GM18498 (cell line): ENCODE results near the gene CGN.

ENCODE experiments used
- ATAC-seq: cut with Tn5 transposase; IDR thresholded peaks from one replicate; pipeline ENCODE4 v1.9.1; 2021; ENCODE audit warnings: mild to moderate bottlenecking, moderate library complexity; ENCODE audit not compliant: unreplicated experiment

The CGN gene

DNA sequence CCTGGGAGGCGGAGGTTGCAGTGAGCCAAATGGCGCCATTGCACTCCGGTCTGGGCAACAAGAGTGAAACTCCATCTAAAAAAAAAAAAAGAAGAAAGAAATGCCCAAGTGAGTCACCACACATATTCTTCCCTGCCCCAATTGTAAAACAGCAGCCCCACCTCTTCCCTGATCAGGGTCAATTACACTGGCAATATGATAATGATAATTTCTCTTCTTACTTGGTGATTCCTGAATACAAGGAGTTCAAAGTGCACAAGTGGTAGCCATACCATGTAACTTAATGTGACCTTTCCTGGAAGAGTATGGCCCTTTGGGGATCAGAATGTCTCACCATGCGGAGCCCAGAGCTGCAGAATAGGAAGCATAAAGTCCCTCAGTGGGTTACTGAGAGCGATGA lies 11.8 kb upstream of the CGN start:
- ATAC-seq = no peak

- ATAC-seq = no peak
Measured at GRCh38 chr1:151499930-151500329, 11.3 kb upstream of the CGN start.

- ATAC-seq = no peak
Measured at GRCh38 chr1:151501474-151501873, 9.7 kb upstream of the CGN start.

DNA sequence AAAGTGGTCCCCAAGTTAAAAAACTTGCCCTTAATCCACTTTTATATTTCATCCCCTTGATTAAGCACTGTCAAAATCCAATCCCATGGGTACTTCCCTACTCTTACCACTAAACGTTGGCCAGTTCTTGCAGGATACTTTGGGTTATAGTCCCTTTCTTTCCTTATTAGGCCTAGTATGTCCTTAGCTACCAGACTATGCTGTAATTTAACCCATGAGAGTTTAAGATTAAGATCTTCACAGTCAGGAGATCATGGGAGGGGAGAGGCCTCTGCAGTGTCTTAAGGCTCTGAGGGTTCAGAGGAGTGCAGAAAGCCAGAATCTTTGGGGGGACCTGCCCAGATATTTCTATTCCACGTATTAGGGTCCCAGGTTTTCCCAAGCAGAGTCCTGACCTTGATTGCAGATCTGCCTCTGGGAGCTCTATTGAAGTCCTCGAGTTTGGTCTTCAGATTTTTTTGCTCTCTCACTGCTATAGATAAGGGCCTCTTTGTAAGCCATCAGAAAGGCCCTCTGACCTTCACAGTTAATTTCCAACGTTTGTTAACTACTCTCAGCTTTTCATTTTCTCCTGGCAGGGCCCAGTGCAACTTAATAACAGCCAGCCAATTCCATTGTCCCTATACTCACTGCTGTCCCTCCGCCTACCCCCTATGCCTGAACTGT lies 9.0 kb upstream of the CGN start:
- ATAC-seq = no peak

DNA sequence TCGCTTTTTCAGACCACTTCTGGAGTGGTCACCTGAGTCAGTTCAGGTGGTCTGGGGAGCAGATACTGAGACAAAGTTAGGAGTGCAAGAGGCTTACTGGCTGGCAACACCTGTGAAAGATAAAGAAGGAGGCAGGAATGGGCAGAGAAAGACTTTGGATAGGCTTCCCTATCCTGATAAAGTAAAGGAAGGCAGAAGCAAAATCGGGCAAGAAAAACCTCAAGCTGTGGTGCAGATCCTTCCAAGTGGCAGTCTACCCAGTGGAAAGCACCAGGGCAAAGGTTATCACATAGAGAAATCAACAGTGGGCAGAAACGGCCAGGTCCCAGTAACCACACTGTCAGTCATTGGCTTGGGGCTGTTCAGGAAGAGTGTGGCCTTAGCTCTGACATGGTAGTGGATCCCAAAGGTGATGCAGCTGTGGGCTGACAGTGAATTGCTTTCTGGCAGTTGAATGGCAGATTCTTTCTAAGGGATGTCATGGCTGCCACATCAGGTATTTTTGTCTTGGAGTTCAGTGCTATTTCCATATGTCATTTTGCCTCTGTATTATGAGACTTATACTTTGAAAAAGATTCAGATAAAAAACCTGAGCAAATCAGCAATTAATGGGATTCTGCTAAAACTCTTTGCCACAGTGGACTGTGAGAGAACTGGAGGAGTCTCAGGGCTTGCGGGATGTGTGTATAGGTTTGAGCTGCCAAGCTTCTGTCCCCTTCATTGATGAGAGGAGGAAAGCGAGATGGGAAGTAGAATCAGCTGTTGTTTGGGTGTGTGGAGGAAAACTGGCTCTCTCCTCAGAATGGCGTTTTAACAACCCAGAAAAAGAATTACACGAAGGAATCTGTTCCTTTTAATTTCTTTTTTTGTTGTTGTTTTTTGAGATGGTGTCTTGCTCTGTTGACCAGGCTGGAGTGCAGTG lies 8.1 kb upstream of the CGN start:
- no peak for ATAC-seq

- ATAC-seq = no peak
Measured at GRCh38 chr1:151504252-151504651, 6.9 kb upstream of the CGN start.

DNA sequence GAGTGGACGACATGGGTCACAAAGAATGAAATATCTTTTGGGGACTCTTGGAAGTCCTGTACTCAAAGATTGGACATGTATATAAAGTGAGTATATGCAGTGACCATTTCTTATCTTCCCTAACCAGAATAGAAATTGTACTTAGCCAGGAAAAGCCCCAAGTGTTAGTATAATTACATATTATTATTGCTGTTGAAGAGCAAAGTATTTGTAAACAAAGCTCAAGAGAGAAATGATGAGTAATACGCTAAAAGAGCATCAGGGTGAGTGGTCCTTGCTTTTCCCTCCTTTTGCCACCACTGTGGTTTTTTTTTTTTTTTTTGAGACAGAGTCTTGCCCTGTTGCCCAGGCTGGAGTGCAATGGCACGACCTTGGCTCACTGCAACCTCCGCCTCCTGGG lies 6.4 kb upstream of the CGN start:
- ATAC-seq = no peak

GRCh38 chr1:151508833-151509232 lies 2.4 kb upstream of the CGN start:
- no peak for ATAC-seq

DNA sequence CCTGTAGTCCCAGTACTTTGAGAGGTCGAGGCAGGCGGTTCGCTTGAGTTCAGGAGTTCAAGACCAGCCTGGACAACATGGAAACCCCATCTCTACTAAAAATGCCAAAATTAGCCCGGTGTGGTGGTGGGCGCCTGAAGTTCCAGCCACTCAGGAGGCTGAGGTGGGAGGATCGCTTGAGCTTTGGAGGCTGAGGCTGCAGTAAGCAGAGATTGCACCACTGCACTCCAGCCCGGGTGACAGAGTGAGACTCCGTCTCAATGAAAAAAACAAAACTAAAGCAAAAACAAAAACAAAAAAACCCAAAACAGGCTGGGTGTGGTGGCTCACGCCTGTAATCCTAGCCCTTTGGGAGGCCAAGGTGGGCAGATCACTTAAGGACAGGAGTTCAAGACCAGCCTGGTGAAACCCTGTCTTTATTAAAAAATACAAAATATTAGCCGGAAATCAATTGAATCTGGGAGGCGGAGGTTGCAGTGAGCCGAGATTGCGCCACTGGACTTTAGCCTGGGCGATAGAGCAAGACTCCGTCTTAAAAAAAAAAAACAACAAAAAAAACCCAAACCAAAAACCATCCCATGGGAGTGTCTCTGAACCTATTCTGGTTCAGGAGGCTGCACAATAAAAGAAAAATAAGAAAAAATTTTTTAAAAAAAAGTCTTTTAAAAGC lies 1.7 kb upstream of the CGN start:
- ATAC-seq = no peak

DNA sequence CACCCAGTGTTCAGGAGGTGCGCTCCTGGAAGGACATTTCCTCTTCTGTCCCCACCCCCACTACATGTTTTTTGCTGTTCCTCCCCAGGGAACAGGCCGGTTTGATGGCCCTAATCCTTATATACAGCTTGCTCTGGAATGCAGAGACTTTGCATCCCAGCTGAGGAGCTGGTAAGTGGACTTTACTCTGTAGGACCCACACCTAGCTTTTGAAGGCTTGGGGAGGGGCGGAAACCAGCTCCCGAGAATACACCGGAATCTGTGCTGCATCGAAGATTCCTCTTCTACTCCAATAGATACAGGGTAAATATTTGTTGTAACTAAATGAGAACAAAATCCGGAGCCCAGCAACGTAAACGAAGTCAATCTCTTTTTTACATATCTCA lies 1.2 kb upstream of the CGN start:
- ATAC-seq = no peak

- no peak for ATAC-seq
Measured at GRCh38 chr1:151510614-151510956, 602 bp upstream of the CGN start.

DNA sequence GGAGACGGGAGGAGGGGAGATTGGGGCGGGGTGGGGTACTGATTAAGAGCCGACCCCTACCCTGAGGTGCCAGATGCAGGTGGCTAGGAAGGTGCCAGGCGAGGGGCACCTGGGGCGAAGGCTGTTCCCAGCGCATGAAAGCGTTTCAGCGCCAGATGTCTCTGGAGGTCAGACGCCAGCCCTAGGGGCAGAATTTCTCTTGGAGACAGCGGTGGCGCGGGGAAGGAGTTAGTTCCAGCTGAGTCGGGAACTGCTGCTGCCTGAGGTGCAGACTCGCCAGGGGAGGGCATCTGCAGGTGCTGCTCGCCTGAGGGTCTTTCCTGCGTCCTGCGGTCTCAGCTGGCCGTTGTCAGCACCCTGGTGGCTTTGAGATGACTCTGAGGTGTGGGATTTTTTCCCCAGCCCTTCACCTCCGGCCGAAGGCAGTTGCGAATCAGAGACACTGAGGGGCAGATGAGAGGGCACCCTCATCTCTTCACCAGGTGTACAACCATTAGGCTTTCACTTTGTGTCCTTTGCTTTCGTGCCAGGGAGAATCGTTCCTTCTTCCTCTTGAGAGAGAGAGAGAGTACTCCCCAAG lies 539 bp downstream of the CGN start:
- no peak for ATAC-seq

GRCh38 chr1:151512326-151512725 lies 1.1 kb downstream of the CGN start:
- no peak for ATAC-seq

- no peak for ATAC-seq
Measured at GRCh38 chr1:151512801-151513625, 1.8 kb downstream of the CGN start.

DNA sequence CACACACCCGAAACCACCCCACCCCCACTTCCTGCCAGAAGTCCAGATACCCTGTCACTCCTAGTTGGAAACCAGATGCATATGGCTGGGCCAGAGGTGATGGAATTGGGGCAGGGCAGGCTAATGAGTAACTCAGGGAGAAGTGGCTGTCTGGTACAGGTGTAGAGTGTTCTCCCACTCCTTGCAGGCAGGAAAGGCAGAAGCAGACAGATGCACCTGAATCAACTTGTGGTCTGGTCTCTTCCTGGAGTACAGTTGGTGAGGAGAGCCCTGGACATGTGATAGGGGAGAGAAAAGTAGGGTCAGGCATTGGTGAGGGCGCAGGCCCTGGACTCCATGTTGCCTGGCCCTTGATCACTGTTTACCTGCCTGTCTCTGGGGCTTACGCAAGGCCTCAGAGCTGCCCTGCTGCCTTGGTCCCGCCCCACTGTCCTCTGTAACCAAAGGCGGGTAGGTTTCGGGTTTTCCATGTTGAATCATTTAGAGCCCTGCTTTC lies 2.5 kb downstream of the CGN start:
- ATAC-seq = no peak

DNA sequence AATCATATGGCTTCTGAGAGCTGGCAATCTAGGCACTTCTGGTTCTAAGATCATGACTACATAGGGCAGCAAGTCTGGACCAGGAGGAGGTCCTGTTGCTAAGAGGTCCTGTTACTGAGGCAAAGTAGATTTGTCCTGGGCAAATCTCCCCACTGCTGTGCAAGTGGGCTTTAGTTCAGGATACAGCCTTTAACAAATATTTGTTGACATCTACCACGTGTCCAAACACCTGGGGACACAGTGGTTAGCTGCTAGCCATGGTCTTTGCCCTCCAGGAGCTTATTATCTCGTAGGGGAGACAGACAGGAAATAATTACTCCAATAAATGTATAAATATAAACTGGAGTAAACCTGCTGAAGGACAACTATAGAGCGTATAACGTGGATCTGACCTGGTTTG lies 3.2 kb downstream of the CGN start:
- no peak for ATAC-seq

GRCh38 chr1:151515265-151515664 lies 4.1 kb downstream of the CGN start:
- no peak for ATAC-seq

DNA sequence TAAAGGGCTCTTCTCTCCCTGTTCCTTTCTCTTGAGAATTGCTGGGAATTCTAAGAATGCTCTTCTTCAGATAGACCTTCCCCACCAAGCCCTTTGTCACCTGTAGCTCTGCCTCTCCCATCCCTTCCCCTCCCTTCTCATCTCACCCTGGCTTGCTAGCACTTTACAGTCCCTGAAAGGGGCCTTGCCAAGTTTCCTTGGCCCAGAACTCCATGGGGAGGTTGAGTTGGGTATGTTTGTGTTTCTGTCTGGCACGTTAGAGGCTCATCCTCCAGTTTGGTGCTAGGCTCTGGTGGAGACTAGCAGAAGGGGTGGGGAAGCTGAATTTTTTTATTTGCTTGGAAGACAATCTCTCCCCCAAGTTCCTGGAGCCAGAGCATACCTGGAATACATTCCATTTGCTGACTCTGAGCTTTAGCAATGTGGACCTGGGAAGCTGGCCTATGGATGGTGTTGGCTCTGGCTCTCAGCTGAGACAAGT lies 4.9 kb downstream of the CGN start:
- no peak for ATAC-seq

- ATAC-seq = no peak
Measured at GRCh38 chr1:151518431-151518830, 7.2 kb downstream of the CGN start.

DNA sequence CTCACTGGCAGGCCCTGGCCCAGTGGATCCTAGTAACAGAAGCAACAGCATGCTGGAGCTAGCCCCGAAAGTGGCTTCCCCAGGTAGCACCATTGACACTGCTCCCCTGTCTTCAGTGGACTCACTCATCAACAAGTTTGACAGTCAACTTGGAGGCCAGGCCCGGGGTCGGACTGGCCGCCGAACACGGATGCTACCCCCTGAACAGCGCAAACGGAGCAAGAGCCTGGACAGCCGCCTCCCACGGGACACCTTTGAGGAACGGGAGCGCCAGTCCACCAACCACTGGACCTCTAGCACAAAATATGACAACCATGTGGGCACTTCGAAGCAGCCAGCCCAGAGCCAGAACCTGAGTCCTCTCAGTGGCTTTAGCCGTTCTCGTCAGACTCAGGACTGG lies 7.7 kb downstream of the CGN start:
- ATAC-seq = no peak
